Stomach smooth muscle (tissue), 2 donors: ENCODE measurements around the gene TBX6.

Experiments
- H3K27ac ChIP-seq: one replicate; pipeline ENCODE4 v1.7.0; 2013; ENCODE audit warnings: mild to moderate bottlenecking, low read length, inconsistent platforms
- H3K27me3 ChIP-seq, 2 donors: one replicate each; pipeline ENCODE4 v1.7.0; 2013; ENCODE audit warnings: low read length in 2 of 2; ENCODE audit not compliant: insufficient read depth in 2 of 2, control insufficient read depth in 1 of 2
- H3K36me3 ChIP-seq, 2 donors: one replicate each; pipeline ENCODE4 v1.7.0; 2013; ENCODE audit warnings: low read length in 2 of 2; ENCODE audit not compliant: control insufficient read depth in 2 of 2, insufficient read depth in 2 of 2
- H3K4me1 ChIP-seq: one replicate; pipeline ENCODE4 v1.7.0; 2013; ENCODE audit warnings: low read length; ENCODE audit not compliant: control insufficient read depth, insufficient read depth
- H3K4me3 ChIP-seq, 2 donors: one replicate each; pipeline ENCODE4 v1.7.0; 2013; ENCODE audit warnings: low read length in 2 of 2
- H3K9ac ChIP-seq, 2 donors: one replicate each; pipeline ENCODE4 v1.7.0; 2013; ENCODE audit warnings: low read length in 2 of 2, mild to moderate bottlenecking in 1 of 2
- H3K9me3 ChIP-seq, 2 donors: one replicate each; pipeline ENCODE4 v1.7.0; 2013; ENCODE audit warnings: low read length in 2 of 2; ENCODE audit not compliant: control insufficient read depth in 2 of 2
- donor health status: healthy.
- donor health status: Pancreatic carcinoma.

The TBX6 gene

GRCh38 chr16:30063893-30064728 lies 27.6 kb downstream of the TBX6 start:
- H3K4me3 ChIP-seq, result peak overlapping the region; percentile 86 to 97
- H3K27ac ChIP-seq, result peak overlapping the region; percentile 99
- H3K4me1 ChIP-seq, result peaks cover 63% of the 10 kb centered on the region
- peak overlapping the region; percentile 94 to 98 for H3K9ac ChIP-seq
- no peaks in the 10 kb centered on the region for H3K9me3 ChIP-seq
- no peaks in the 10 kb centered on the region for H3K27me3 ChIP-seq
- peaks cover 17 to 20% of the 10 kb centered on the region in 2 donors for H3K36me3 ChIP-seq

- Histone ChIP-seq H3K36me3 (peaks cover 10 to 13% of the 10 kb centered on the region in 2 donors), H3K9ac (peak overlapping the region; percentile 94 to 98), H3K9me3 (no peaks in the 10 kb centered on the region), H3K27ac (peak overlapping the region; percentile 99), H3K4me1 (peaks cover 56% of the 10 kb centered on the region), H3K4me3 (peak overlapping the region; percentile 86 to 97), H3K27me3 (no peaks in the 10 kb centered on the region)
Observed at GRCh38 chr16:30063278-30063892, 28.3 kb downstream of the TBX6 start.

GRCh38 chr16:30060836-30061554 lies 30.7 kb downstream of the TBX6 start:
- Histone ChIP-seq H3K4me3 (no peak overlapping the region), H3K9ac (peak overlapping the region in 1 of 2 donors; percentile 47), H3K9me3 (no peaks in the 10 kb centered on the region), H3K27me3 (no peaks in the 10 kb centered on the region), H3K27ac (no peak overlapping the region), H3K4me1 (peaks cover 35% of the 10 kb centered on the region), H3K36me3 (no peaks in the 10 kb centered on the region)

- no peaks in the 10 kb centered on the region for H3K36me3 ChIP-seq
- H3K4me1 ChIP-seq, result peaks cover 35% of the 10 kb centered on the region
- peak overlapping the region in 1 of 2 donors; percentile 38 for H3K9ac ChIP-seq
- no peaks in the 10 kb centered on the region for H3K27me3 ChIP-seq
- no peaks in the 10 kb centered on the region for H3K9me3 ChIP-seq
- H3K27ac ChIP-seq, result no peak overlapping the region
- H3K4me3 ChIP-seq, result no peak overlapping the region
Observed at GRCh38 chr16:30060346-30060745, 31.4 kb downstream of the TBX6 start.

GRCh38 chr16:30054959-30055553 lies 36.7 kb downstream of the TBX6 start:
- no peak overlapping the region for H3K9ac ChIP-seq
- no peaks in the 10 kb centered on the region for H3K36me3 ChIP-seq
- H3K27me3 ChIP-seq, result no peaks in the 10 kb centered on the region
- peaks cover 11% of the 10 kb centered on the region for H3K4me1 ChIP-seq
- H3K4me3 ChIP-seq, result no peak overlapping the region
- no peak overlapping the region for H3K27ac ChIP-seq
- no peaks in the 10 kb centered on the region for H3K9me3 ChIP-seq

GRCh38 chr16:30054451-30054850 lies 37.3 kb downstream of the TBX6 start:
- Histone ChIP-seq H3K9ac (no peak overlapping the region), H3K9me3 (no peaks in the 10 kb centered on the region), H3K4me3 (no peak overlapping the region), H3K27me3 (no peaks in the 10 kb centered on the region), H3K27ac (no peak overlapping the region), H3K36me3 (no peaks in the 10 kb centered on the region), H3K4me1 (peaks cover 9% of the 10 kb centered on the region)

- H3K27me3 ChIP-seq, result no peaks in the 10 kb centered on the region
- peaks cover 9% of the 10 kb centered on the region for H3K4me1 ChIP-seq
- peak overlapping the region; percentile 83 to 87 for H3K4me3 ChIP-seq
- peak overlapping the region; percentile 52 to 66 for H3K9ac ChIP-seq
- no peaks in the 10 kb centered on the region for H3K36me3 ChIP-seq
- H3K9me3 ChIP-seq, result no peaks in the 10 kb centered on the region
- no peak overlapping the region for H3K27ac ChIP-seq
Observed at GRCh38 chr16:30053376-30054015, 38.2 kb downstream of the TBX6 start.

- Histone ChIP-seq H3K27me3 (no peaks in the 10 kb centered on the region), H3K27ac (no peak overlapping the region), H3K9me3 (no peaks in the 10 kb centered on the region), H3K4me1 (peaks cover 9% of the 10 kb centered on the region), H3K9ac (peak overlapping the region; percentile 52 to 66), H3K4me3 (peak overlapping the region; percentile 83 to 87), H3K36me3 (no peaks in the 10 kb centered on the region)
Observed at GRCh38 chr16:30052671-30053372, 38.9 kb downstream of the TBX6 start.

- Histone ChIP-seq H3K9ac (no peak overlapping the region), H3K4me3 (no peak overlapping the region), H3K27ac (no peak overlapping the region), H3K27me3 (no peaks in the 10 kb centered on the region), H3K4me1 (peaks cover 9% of the 10 kb centered on the region), H3K9me3 (no peaks in the 10 kb centered on the region), H3K36me3 (no peaks in the 10 kb centered on the region)
Observed at GRCh38 chr16:30051518-30051917, 40.2 kb downstream of the TBX6 start.

GRCh38 chr16:30049871-30050270 lies 41.9 kb downstream of the TBX6 start:
- no peak overlapping the region for H3K27ac ChIP-seq
- no peak overlapping the region for H3K4me3 ChIP-seq
- peaks cover 9% of the 10 kb centered on the region for H3K4me1 ChIP-seq
- no peaks in the 10 kb centered on the region for H3K36me3 ChIP-seq
- H3K27me3 ChIP-seq, result no peaks in the 10 kb centered on the region
- H3K9me3 ChIP-seq, result no peaks in the 10 kb centered on the region
- H3K9ac ChIP-seq, result no peak overlapping the region
